CD4-positive, CD25-positive, alpha-beta regulatory T cell (primary cell): ENCODE data around the gene UBE2N. TPM values are rescaled to one million over a fixed set of nuclear protein-coding genes. Genes with fewer than 3 reads are reported as not detected.
A peak's percentile ranks its signal among the peaks of the same experiment; 100 is the strongest.

Source experiments
- ATAC-seq, 2 donors: fragments of 150-1000 bp; cut with Tn5 transposase; one replicate each; pipeline ENCODE4 v1.10.0; 2021; ENCODE audit warnings: low read depth in 2 of 2, moderate number of reproducible peaks in 2 of 2, moderate library complexity in 1 of 2
- DNase-seq, 3 donors: peaks; one replicate each; pipeline versions ENCODE4 v3.0.0 to v3.0.0-alpha.2; 2012 to 2022; ENCODE audit warnings: mixed read lengths in 1 of 3
- H3K27ac ChIP-seq: one replicate; pipeline ENCODE4 v1.7.0; 2013; ENCODE audit warnings: mild to moderate bottlenecking, low read length; ENCODE audit not compliant: insufficient read depth, poor library complexity, severe bottlenecking
- H3K27me3 ChIP-seq: one replicate; pipeline ENCODE4 v1.7.0; 2013; ENCODE audit warnings: low read length; ENCODE audit not compliant: control insufficient read depth, insufficient read depth
- H3K36me3 ChIP-seq: one replicate; pipeline ENCODE4 v1.7.0; 2013; ENCODE audit warnings: mild to moderate bottlenecking, low read length, moderate library complexity; ENCODE audit not compliant: control insufficient read depth, insufficient read depth
- H3K4me1 ChIP-seq: 2 replicates; pipeline ENCODE4 v1.7.0; 2013; ENCODE audit warnings: mild to moderate bottlenecking, low read length; ENCODE audit not compliant: insufficient read depth, control insufficient read depth, poor library complexity, severe bottlenecking
- H3K4me3 ChIP-seq: one replicate; pipeline ENCODE4 v1.7.0; 2013; ENCODE audit warnings: low read depth, mild to moderate bottlenecking, low read length, moderate library complexity
- H3K9me3 ChIP-seq, 2 experiments: 1 replicate in 1 of 2; 2 replicates in 1 of 2; pipeline ENCODE4 v1.7.0; 2013; ENCODE audit warnings: low read length in 2 of 2, mild to moderate bottlenecking in 1 of 2, moderate library complexity in 1 of 2; ENCODE audit not compliant: control insufficient read depth in 2 of 2
- H3K27ac Mint-ChIP-seq, 3 donors: one replicate each; pipeline ENCODE4 v1.8.0; 2020 to 2022; ENCODE audit warnings: mild to moderate bottlenecking in 3 of 3, mixed read lengths in 3 of 3, moderate library complexity in 2 of 3
- H3K27me3 Mint-ChIP-seq: one replicate; pipeline ENCODE4 v1.8.0; 2022; ENCODE audit warnings: mild to moderate bottlenecking, mixed read lengths
- H3K36me3 Mint-ChIP-seq: one replicate; pipeline ENCODE4 v1.8.0; 2020; ENCODE audit warnings: mixed read lengths
- H3K4me1 Mint-ChIP-seq, 4 donors: one replicate each; pipeline ENCODE4 v1.8.0; 2020 to 2022; ENCODE audit warnings: mixed read lengths in 4 of 4, mild to moderate bottlenecking in 1 of 4
- H3K4me3 Mint-ChIP-seq, 4 donors: one replicate each; pipeline ENCODE4 v1.8.0; 2020 to 2022; ENCODE audit warnings: mild to moderate bottlenecking in 4 of 4, mixed read lengths in 4 of 4, moderate library complexity in 3 of 4
- H3K9me3 Mint-ChIP-seq, 7 donors: one replicate each; pipeline ENCODE4 v1.8.0; 2020 to 2022; ENCODE audit warnings: mixed read lengths in 7 of 7, mild to moderate bottlenecking in 3 of 7, moderate library complexity in 2 of 7
- polyA plus RNA-seq, 4 donors: library from polyadenylated mRNA; unstranded; fragments of 300-500 nt; fragmentation: Illumina TruSeq; gene quantifications; one replicate each; pipeline ENCODE4 v1.2.3, GENCODE V29; 2021
- total RNA-seq: library from RNA; stranded (reverse); gene quantifications from one replicate; pipeline ENCODE4 v1.2.3, GENCODE V29; 2022

Gene UBE2N
- total and polyA plus RNA-seq, 5 donors from 2014 or later, result 116 to 314 (median 230) TPM

DNA sequence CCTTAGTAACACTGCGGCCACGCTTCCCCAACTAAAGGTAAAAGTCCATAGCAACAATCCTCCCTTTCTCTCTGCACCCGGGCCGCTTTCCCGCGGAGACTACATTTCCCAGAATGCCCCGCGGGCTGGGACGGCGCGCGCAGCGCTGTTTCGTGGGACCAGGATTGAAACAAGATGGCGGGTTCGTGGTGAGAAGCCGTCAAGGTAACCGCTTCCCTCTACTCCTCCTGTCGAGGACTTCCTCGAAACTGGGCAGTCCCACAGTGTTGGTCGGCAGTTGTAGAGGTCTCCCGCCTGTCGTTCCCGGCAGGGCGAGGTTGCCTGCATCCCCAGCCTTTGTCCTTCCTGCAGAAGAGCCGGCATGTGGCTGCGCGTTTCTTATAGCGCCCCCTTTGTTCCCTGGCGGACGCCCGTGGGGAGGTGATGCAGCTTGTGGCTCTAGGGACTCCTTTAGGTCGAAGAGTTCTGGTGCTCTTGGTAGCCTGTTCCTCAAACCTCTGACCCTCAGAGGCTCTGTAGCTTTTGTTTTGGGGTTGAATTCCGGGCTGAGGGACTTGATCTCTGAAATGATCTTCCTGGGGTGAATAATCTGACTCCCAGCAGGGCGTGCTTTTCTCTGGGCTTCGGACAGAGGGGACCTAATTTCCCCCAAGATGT lies 25.7 kb upstream of the UBE2N start, which contains the start of gene MRPL42:
MRPL42 (plus strand) TSS at position 164 of the 657 bp plus-strand sequence. CDS start 1,772 bp downstream, outside the sequence.
- DNase-seq, result peak; percentile 84 to 94 (median 93)
- Mint-ChIP-seq H3K36me3 (peaks cover 17% of the 10 kb centered on the region), H3K27me3 (no peaks in the 10 kb centered on the region), H3K27ac (peak within 1 kb of the TSS; percentile 83 to 98 (median 98)), H3K4me3 (peak within 1 kb of the TSS; percentile 86 to 97 (median 94)), H3K4me1 (peaks cover 28 to 48% (median 39%) of the 10 kb centered on the region in 4 donors), H3K9me3 (peaks cover 0 to 3% (median 0%) of the 10 kb centered on the region in 7 donors)
- ATAC-seq, result peak; percentile 96 to 97
- Histone ChIP-seq H3K27me3 (no peaks in the 10 kb centered on the region), H3K36me3 (peaks cover 16% of the 10 kb centered on the region), H3K9me3 (no peaks in the 10 kb centered on the region), H3K4me3 (peak within 1 kb of the TSS; percentile 94), H3K27ac (peak within 1 kb of the TSS; percentile 88), H3K4me1 (peaks cover 24% of the 10 kb centered on the region)

- H3K9me3 Mint-ChIP-seq, result peaks cover 0 to 3% (median 0%) of the 10 kb centered on the region in 7 donors
- peak overlapping the region; percentile 83 to 98 (median 98) for H3K27ac Mint-ChIP-seq
- Histone ChIP-seq H3K9me3 (no peaks in the 10 kb centered on the region), H3K27me3 (no peaks in the 10 kb centered on the region), H3K27ac (peak overlapping the region; percentile 88), H3K4me3 (peak overlapping the region; percentile 94), H3K36me3 (peaks cover 13% of the 10 kb centered on the region), H3K4me1 (peaks cover 24% of the 10 kb centered on the region)
- DNase-seq (peak in 1 of 3 donors; percentile 2), ATAC-seq (no peak)
- H3K36me3 Mint-ChIP-seq, result peaks cover 15% of the 10 kb centered on the region
- peaks cover 28 to 46% (median 37%) of the 10 kb centered on the region in 4 donors for H3K4me1 Mint-ChIP-seq
- H3K4me3 Mint-ChIP-seq, result peak overlapping the region; percentile 86 to 97 (median 94)
- no peaks in the 10 kb centered on the region for H3K27me3 Mint-ChIP-seq
These were observed 25.0 kb upstream of the UBE2N start for GRCh38 chr12:93466625-93467350.

DNA sequence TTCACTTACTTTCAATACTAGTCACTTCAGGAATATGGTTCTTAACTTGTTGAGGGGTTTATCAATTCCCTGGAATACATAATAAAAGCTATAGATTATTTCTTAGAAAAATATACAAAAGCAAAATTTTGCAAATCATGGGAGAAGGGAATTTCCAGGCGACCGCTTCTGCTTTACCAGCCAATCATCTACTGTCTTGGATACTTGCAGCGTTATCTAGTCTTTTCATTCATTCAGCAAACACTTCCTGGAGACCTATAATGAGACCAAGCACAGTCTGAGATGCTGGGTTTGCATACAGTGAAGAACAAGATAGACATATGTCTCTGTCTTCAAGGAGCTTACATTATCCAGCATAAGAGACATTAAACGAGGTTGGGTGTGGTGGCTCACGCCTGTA lies 24.1 kb upstream of the UBE2N start:
- peaks cover 5% of the 10 kb centered on the region for H3K36me3 ChIP-seq
- H3K36me3 Mint-ChIP-seq, result peaks cover 12% of the 10 kb centered on the region
- DNase-seq, result no peak
- H3K27ac Mint-ChIP-seq, result no peak overlapping the region
- peaks cover 24% of the 10 kb centered on the region for H3K4me1 ChIP-seq
- peaks cover 0 to 3% (median 0%) of the 10 kb centered on the region in 7 donors for H3K9me3 Mint-ChIP-seq
- H3K27me3 Mint-ChIP-seq, result no peaks in the 10 kb centered on the region
- no peak overlapping the region for H3K4me3 ChIP-seq
- no peak overlapping the region for H3K27ac ChIP-seq
- H3K9me3 ChIP-seq, result no peaks in the 10 kb centered on the region
- no peaks in the 10 kb centered on the region for H3K27me3 ChIP-seq
- peak overlapping the region in 3 of 4 donors; percentile 57 to 76 (median 67) for H3K4me3 Mint-ChIP-seq
- H3K4me1 Mint-ChIP-seq, result peaks cover 28 to 38% (median 34%) of the 10 kb centered on the region in 4 donors
- ATAC-seq, result no peak

GRCh38 chr12:93461503-93461902 lies 19.8 kb upstream of the UBE2N start:
- H3K27ac ChIP-seq, result no peak overlapping the region
- H3K27me3 ChIP-seq, result no peaks in the 10 kb centered on the region
- H3K36me3 Mint-ChIP-seq, result peaks cover 6% of the 10 kb centered on the region
- H3K27me3 Mint-ChIP-seq, result no peaks in the 10 kb centered on the region
- H3K9me3 Mint-ChIP-seq, result peaks cover 0 to 3% (median 0%) of the 10 kb centered on the region in 7 donors
- H3K9me3 ChIP-seq, result no peaks in the 10 kb centered on the region
- H3K36me3 ChIP-seq, result no peaks in the 10 kb centered on the region
- no peaks in the 10 kb centered on the region for H3K4me1 ChIP-seq
- ATAC-seq, result no peak
- no peak overlapping the region for H3K4me3 ChIP-seq
- no peak for DNase-seq
- H3K4me1 Mint-ChIP-seq, result peaks cover 0 to 3% (median 0%) of the 10 kb centered on the region in 4 donors
- no peak overlapping the region for H3K4me3 Mint-ChIP-seq
- H3K27ac Mint-ChIP-seq, result no peak overlapping the region

DNA sequence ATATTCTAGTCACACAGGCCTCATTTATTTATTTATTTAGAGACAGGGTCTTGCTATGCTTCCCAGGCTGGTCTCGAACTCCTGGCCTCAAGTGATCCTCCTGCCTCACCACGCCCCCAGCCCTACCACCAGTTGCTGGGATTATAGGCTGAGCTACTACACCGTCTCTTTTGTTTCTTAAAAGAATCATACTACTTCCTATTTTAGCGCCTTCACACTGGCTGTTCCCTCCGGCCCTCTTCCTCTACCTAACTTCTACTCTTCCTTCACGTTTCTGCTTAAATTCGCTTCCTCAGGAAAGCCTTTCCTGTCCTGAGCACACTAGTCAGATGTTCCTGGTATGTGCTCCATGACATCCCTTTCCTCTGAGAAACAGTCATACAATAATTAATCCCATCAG lies 19.2 kb upstream of the UBE2N start:
- Mint-ChIP-seq H3K9me3 (no peaks in the 10 kb centered on the region), H3K27ac (no peak overlapping the region), H3K27me3 (peaks cover 5% of the 10 kb centered on the region), H3K36me3 (peaks cover 6% of the 10 kb centered on the region), H3K4me3 (no peak overlapping the region), H3K4me1 (no peaks in the 10 kb centered on the region)
- Histone ChIP-seq H3K4me3 (no peak overlapping the region), H3K9me3 (no peaks in the 10 kb centered on the region), H3K4me1 (no peaks in the 10 kb centered on the region), H3K27ac (no peak overlapping the region), H3K27me3 (no peaks in the 10 kb centered on the region), H3K36me3 (no peaks in the 10 kb centered on the region)
- ATAC-seq, result no peak
- DNase-seq, result no peak

GRCh38 chr12:93460003-93460402 lies 18.3 kb upstream of the UBE2N start:
- Mint-ChIP-seq H3K4me3 (no peak overlapping the region), H3K27me3 (peaks cover 5% of the 10 kb centered on the region), H3K4me1 (no peaks in the 10 kb centered on the region), H3K36me3 (peaks cover 4% of the 10 kb centered on the region), H3K27ac (no peak overlapping the region), H3K9me3 (peaks cover 0 to 1% (median 0%) of the 10 kb centered on the region in 7 donors)
- H3K4me1 ChIP-seq, result no peaks in the 10 kb centered on the region
- no peaks in the 10 kb centered on the region for H3K36me3 ChIP-seq
- H3K9me3 ChIP-seq, result no peaks in the 10 kb centered on the region
- no peaks in the 10 kb centered on the region for H3K27me3 ChIP-seq
- ATAC-seq (no peak), DNase-seq (no peak)
- H3K27ac ChIP-seq, result no peak overlapping the region
- H3K4me3 ChIP-seq, result no peak overlapping the region

- H3K4me3 ChIP-seq, result no peak overlapping the region
- no peak overlapping the region for H3K27ac ChIP-seq
- H3K36me3 Mint-ChIP-seq, result no peaks in the 10 kb centered on the region
- no peaks in the 10 kb centered on the region for H3K4me1 ChIP-seq
- ATAC-seq, result no peak
- DNase-seq, result no peak
- no peaks in the 10 kb centered on the region for H3K4me1 Mint-ChIP-seq
- H3K27me3 ChIP-seq, result no peaks in the 10 kb centered on the region
- no peak overlapping the region for H3K27ac Mint-ChIP-seq
- H3K9me3 Mint-ChIP-seq, result peaks cover 0 to 1% (median 0%) of the 10 kb centered on the region in 7 donors
- H3K9me3 ChIP-seq, result no peaks in the 10 kb centered on the region
- no peaks in the 10 kb centered on the region for H3K36me3 ChIP-seq
- H3K4me3 Mint-ChIP-seq, result no peak overlapping the region
- H3K27me3 Mint-ChIP-seq, result peaks cover 5% of the 10 kb centered on the region
These were observed 17.4 kb upstream of the UBE2N start for GRCh38 chr12:93459097-93459496.
